ENCODE measurements around the gene ZNF799. TPM values are rescaled to one million over a fixed set of nuclear protein-coding genes. Genes with fewer than 3 reads are reported as not detected.
"Not testable (repeated sequence)": the region's sequence is repeated elsewhere in the genome, so short reads cannot be mapped to it uniquely, and the experiment has no call there.

ZNF799 gene
- total RNA-seq = 1 to 10 TPM; 3.3 to 6.8 (median 4.4) TPM

DNA sequence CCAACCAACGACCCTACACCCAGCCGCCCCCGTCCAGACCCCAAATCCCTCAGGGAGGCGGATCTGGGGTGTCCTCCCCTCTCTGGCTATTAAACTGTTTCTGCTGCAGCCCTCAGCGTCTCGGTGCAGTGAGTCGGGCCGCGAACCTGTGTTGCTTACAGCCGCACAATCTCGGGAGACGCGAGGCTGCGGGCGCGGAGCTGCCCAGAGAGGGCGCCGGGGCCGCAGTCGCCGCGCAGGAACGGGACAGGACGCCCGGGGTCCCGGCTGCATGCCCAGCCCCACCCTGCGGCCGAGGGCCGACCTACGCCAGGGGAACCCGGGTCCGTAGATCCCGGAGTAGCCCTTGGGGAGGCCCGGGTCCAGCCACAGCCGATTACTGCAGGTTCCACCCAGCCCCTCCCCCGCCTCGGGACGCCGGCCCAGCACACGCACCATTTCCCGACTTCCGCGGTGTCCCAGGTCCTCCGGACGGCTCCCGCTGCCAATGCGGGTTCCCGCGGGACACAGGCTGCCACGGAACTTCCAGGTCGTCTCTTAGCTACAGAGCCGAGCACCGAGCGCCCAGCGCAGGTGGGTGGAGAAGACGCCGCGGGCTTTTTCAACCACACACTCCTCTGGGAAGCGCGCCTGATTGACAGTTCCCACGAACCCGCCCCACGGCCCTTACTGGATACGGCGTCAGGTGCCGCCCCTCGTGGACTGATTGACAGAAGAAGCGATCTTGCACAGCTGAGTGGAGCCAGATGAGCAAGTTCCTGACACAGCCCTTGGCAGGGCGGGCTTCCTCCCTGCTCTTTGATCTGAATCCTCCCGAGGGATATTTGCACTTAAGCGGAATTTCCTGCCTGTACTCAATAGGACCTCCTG is at the start of gene ZNF799:
ZNF799 (minus strand) TSS at position 639 of the 870 bp plus-strand sequence; CDS start at position 438, 201 bp downstream.
- peak; percentile 97 to 98 for DNase-seq (ENCODE audit: low spot score in 2 of 2)
- Histone ChIP-seq H3K27ac (peak within 1 kb of the TSS; percentile 53 to 89 (median 74)), H3K27me3 (no peaks in the 10 kb centered on the region), H3K9me3 (no peaks in the 10 kb centered on the region), H3K4me1 (peaks cover 0 to 13% (median 7%) of the 10 kb centered on the region in 4 donors), H3K4me3 (peak within 1 kb of the TSS; percentile 61 to 92 (median 80)), H3K36me3 (no peaks in the 10 kb centered on the region)
- peak in 1 of 2 donors; percentile 78 for TF ChIP-seq EP300 (IDR thresholded peaks at IDR 0.05)
- TF ChIP-seq POLR2A (IDR thresholded peaks at IDR 0.05) = peak in 1 of 2 donors; percentile 63
- TF ChIP-seq, protein P1, sequence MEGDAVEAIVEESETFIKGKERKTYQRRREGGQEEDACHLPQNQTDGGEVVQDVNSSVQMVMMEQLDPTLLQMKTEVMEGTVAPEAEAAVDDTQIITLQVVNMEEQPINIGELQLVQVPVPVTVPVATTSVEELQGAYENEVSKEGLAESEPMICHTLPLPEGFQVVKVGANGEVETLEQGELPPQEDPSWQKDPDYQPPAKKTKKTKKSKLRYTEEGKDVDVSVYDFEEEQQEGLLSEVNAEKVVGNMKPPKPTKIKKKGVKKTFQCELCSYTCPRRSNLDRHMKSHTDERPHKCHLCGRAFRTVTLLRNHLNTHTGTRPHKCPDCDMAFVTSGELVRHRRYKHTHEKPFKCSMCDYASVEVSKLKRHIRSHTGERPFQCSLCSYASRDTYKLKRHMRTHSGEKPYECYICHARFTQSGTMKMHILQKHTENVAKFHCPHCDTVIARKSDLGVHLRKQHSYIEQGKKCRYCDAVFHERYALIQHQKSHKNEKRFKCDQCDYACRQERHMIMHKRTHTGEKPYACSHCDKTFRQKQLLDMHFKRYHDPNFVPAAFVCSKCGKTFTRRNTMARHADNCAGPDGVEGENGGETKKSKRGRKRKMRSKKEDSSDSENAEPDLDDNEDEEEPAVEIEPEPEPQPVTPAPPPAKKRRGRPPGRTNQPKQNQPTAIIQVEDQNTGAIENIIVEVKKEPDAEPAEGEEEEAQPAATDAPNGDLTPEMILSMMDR (IDR thresholded peaks at IDR 0.05) = no peak
- WGBS, 2 donors = 1% methylated on average over 32 to 61 of the region's 71 CpGs

DNA sequence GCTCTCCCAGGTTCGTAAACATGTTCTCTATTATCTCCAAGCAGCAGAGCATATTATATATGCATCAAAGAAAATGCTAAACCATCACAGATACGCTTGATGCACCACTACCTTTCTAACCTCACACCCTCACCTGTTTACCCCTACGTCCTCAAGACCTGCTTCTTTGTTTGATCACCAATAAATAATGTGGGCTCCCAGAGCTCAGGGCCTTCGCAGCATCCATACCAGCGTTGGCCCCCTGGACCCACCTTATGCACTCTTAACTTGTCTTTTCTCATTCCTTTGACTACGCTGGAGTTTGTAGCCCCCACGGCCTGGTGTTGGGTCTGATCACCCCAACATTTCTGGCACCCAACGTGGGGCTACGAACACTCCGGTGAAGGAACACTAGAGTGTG is 49.8 kb upstream of the ZNF799 start:
- Histone ChIP-seq H3K27ac (no peak overlapping the region), H3K4me1 (no peaks in the 10 kb centered on the region), H3K27me3 (no peaks in the 10 kb centered on the region), H3K4me3 (no peak overlapping the region), H3K9me3 (peaks cover 0 to 54% (median 8%) of the 10 kb centered on the region in 4 donors), H3K36me3 (peaks cover 0 to 24% (median 0%) of the 10 kb centered on the region in 3 donors)
- TF ChIP-seq EP300 (IDR thresholded peaks at IDR 0.05) (no peak), POLR2A (IDR thresholded peaks at IDR 0.05) (no peak)
- TF ChIP-seq, protein P1 (IDR thresholded peaks at IDR 0.05) = no peak
- DNase-seq (ENCODE audit: low spot score in 2 of 2) = no peak
- WGBS, 2 donors = 86 to 92% methylated on average over 10 of the region's 10 CpGs

DNA sequence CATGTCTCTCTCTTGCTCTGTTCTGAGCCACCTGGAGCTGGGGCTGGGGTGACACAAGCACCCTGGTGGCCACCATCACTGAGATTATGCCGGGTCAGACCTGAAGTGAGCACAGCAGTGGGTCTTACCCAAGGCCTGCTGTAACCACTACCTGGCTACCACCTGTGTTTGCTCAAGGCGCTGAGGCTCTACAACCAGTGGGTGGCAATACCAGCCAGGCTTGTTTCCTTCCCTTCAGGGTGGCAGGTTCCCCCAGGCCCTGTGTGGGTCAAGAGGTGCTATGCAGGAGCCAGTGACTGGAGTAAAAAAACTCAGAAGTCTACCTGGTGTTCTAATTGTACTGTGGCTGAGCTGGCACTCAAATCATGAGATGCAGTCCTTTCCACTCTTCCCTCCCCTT is 47.7 kb upstream of the ZNF799 start:
- Histone ChIP-seq H3K9me3 (peaks cover 0 to 58% (median 5%) of the 10 kb centered on the region in 4 donors), H3K4me3 (no peak overlapping the region), H3K27me3 (no peaks in the 10 kb centered on the region), H3K27ac (no peak overlapping the region), H3K36me3 (peaks cover 0 to 13% (median 0%) of the 10 kb centered on the region in 3 donors), H3K4me1 (no peaks in the 10 kb centered on the region)
- WGBS, 2 donors = 79 to 100% methylated on average over 2 of the region's 2 CpGs
- DNase-seq (ENCODE audit: low spot score in 2 of 2) = no peak
- TF ChIP-seq, protein P1 (IDR thresholded peaks at IDR 0.05) = no peak
- TF ChIP-seq POLR2A (IDR thresholded peaks at IDR 0.05) (no peak), EP300 (IDR thresholded peaks at IDR 0.05) (no peak)

DNA sequence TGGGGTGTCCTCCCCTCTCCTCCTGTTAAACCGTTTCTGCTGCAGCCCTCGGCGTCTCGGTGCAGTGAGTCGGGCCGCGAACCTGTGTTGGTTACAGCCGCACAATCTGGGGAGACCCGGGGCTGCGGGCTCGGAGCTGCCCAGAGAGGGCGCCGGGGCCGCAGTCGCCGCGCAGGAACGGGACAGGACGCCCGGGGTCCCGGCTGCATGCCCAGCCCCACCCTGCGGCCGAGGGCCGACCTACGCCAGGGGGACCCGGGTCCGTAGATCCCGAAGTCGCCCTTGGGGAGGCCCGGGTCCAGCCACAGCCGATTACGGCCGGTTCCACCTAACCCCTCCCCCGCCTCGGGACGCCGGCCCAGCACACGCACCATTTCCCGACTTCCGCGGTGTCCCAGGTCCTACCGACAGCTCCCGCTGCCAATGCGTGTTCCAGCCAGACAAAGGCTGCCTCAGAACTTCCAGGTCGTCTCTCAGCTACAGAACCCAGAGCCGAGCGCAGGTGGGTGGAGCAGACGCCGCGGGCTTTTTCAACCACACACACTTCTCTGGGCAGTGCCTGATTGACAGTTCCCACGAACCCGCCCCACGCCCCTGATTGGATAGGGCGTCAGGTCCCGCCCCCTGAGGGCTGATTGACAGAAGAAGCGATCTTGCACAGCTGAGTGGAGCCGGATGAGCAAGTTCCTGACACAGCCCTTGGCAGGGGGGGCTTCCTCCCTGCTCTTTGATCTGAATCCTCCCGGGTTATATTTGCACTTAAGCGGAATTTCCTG is 39.7 kb upstream of the ZNF799 start, which contains the start of gene ZNF443:
ZNF443 (minus strand) TSS at position 481 of the 776 bp plus-strand sequence; CDS start at position 374, 107 bp downstream.
- H3K27me3 ChIP-seq = no peaks in the 10 kb centered on the region
- DNase-seq (ENCODE audit: low spot score in 2 of 2) = peak; percentile 99 to 100
- H3K4me1 ChIP-seq = peaks cover 0 to 10% (median 0%) of the 10 kb centered on the region in 4 donors
- H3K27ac ChIP-seq = peak within 1 kb of the TSS in 3 of 4 donors; percentile 51 to 80 (median 78)
- WGBS, 2 donors = 0 to 1% methylated on average over 22 to 29 of the region's 59 CpGs
- peaks cover 0 to 30% (median 0%) of the 10 kb centered on the region in 4 donors for H3K9me3 ChIP-seq
- peak within 1 kb of the TSS; percentile 63 to 84 (median 79) for H3K4me3 ChIP-seq
- H3K36me3 ChIP-seq = no peaks in the 10 kb centered on the region
- TF ChIP-seq EP300 (IDR thresholded peaks at IDR 0.05) (peak; percentile 46 to 64), POLR2A (IDR thresholded peaks at IDR 0.05) (peak in 1 of 2 donors; percentile 51)
- TF ChIP-seq, protein P1 (IDR thresholded peaks at IDR 0.05) = peak in 1 of 5 experiments; percentile 9

DNA sequence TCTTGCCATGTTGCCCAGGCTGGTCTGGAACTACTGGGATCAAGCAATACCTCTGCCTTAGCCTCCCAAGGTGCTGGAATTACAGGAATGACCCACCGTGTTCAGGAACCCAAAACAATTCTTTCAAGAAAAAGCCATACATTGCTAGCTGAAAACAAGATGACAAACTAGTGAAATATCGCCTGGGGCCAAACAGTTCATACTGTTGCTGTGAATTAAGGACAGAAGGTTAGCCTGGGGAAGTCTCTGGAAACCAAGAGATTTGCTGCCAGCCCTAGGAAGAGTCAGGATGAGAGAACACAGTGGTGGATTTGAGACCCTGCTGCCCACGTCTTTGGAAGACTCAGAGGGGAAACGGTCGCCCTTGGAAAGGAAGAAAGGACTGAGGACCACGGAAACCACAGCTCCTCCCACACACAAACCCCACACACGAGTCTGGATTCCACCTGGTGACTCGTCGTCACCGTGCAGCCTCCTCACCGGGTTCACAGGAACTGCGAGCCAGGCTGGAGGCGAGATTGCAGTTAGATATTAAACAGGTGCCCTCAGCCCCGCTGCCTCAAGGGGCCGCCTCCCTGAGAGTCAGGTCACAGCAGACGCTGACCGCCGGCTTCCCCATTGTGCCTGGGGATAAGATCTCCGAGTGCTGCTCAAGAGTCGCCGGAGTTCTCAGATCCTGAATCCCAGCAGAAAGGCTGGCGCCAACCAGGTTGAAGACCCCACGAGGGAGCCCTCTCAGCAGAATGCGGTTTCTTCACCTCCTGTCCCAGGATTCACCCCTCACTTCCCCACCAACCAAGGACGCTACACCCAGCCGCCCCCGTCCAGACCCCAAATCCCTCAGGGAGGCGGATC is 38.8 kb upstream of the ZNF799 start:
- H3K36me3 ChIP-seq; H3K27me3 ChIP-seq; DNase-seq (ENCODE audit: low spot score in 2 of 2): not testable (repeated sequence)
- Histone ChIP-seq H3K4me3 (peak overlapping the region; percentile 63 to 84 (median 79)), H3K27ac (peak overlapping the region in 3 of 4 donors; percentile 51 to 80 (median 78)), H3K9me3 (peaks cover 0 to 26% (median 0%) of the 10 kb centered on the region in 4 donors), H3K4me1 (peaks cover 0 to 10% (median 0%) of the 10 kb centered on the region in 4 donors)
- WGBS, 2 donors = 3 to 4% methylated on average over 18 to 28 of the region's 28 CpGs

DNA sequence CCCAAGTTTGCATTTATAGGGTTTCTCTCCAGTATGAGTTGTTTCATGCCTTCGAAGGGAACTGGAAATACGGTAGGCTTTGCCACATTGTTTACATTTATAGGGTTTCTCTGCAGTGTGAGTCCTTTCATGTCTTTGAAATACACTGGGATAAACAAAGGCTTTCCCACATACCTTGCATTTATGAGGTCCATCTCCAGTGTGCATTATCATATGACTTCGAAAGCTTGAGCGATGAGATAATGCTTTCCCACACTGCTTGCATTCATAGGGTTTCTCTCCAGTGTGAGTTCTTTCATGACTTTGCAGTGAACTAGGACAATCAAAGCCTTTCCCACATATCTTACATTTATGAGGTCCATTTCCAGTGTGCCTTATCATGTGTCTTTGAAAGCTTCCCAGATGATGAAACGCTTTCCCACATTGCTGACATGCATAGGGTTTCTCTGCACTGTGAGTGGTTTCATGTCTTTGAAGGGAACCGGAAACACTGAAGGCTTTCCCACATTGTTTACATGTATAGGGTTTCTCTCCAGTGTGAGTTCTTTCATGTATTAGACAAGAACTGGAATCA is 29.7 kb upstream of the ZNF799 start:
- 92 to 94% methylated on average over 6 of the region's 6 CpGs for WGBS, 2 donors
- H3K27ac ChIP-seq; DNase-seq (ENCODE audit: low spot score in 2 of 2): not testable (repeated sequence)

More for the DNA sequence above, 29.7 kb upstream of the ZNF799 start:
- not testable (repeated sequence) for H3K4me3 ChIP-seq, H3K4me1 ChIP-seq, H3K27me3 ChIP-seq
- H3K36me3 ChIP-seq = peaks cover 0 to 50% (median 11%) of the 10 kb centered on the region in 3 donors
- H3K9me3 ChIP-seq = peaks cover 0 to 25% (median 5%) of the 10 kb centered on the region in 4 donors
